ENCODE data around the gene SPECC1.
"Not testable (repeated sequence)": the region's sequence is repeated elsewhere in the genome, so short reads cannot be mapped to it uniquely, and the experiment has no call there.

SPECC1 gene

GRCh38 chr17:20105539-20106280 lies 96.6 kb downstream of the SPECC1 start:
- Histone ChIP-seq H3K36me3 (peaks cover 11% of the 10 kb centered on the region), H3K4me3 (ENCODE audit: low read depth in 1 of 2, low read length in 1 of 2) (no peak overlapping the region), H3K27me3 (no peaks in the 10 kb centered on the region), H3K27ac (no peak overlapping the region), H3K4me1 (ENCODE audit: control insufficient read depth in 1 of 2, insufficient read depth in 1 of 2, low read depth in 1 of 2, low read length in 1 of 2) (no peaks in the 10 kb centered on the region), H3K9me3 (no peaks in the 10 kb centered on the region)
- TF ChIP-seq CTCF (IDR thresholded peaks at IDR 0.05): no peak

- not testable (repeated sequence) for H3K9me3 ChIP-seq
- peaks cover 15% of the 10 kb centered on the region for H3K36me3 ChIP-seq
These were observed 97.3 kb downstream of the SPECC1 start for GRCh38 chr17:20106446-20106845.

GRCh38 chr17:20109076-20109475 lies 99.9 kb downstream of the SPECC1 start:
- TF ChIP-seq CTCF (IDR thresholded peaks at IDR 0.05): no peak
- Histone ChIP-seq H3K4me3 (ENCODE audit: low read depth in 1 of 2, low read length in 1 of 2) (no peak overlapping the region), H3K9me3 (no peaks in the 10 kb centered on the region), H3K4me1 (ENCODE audit: control insufficient read depth in 1 of 2, insufficient read depth in 1 of 2, low read depth in 1 of 2, low read length in 1 of 2) (no peaks in the 10 kb centered on the region), H3K27me3 (no peaks in the 10 kb centered on the region), H3K27ac (no peak overlapping the region), H3K36me3 (peaks cover 20% of the 10 kb centered on the region)

More at GRCh38 chr17:20106446-20106845, 97.3 kb downstream of the SPECC1 start:
- H3K27me3 ChIP-seq; H3K4me1 ChIP-seq (ENCODE audit: control insufficient read depth in 1 of 2, insufficient read depth in 1 of 2, low read depth in 1 of 2, low read length in 1 of 2); H3K27ac ChIP-seq; H3K4me3 ChIP-seq (ENCODE audit: low read depth in 1 of 2, low read length in 1 of 2): not testable (repeated sequence)

- no peaks in the 10 kb centered on the region for H3K27me3 ChIP-seq
- no peak for TF ChIP-seq CTCF (IDR thresholded peaks at IDR 0.05)
These were observed 102.4 kb downstream of the SPECC1 start for GRCh38 chr17:20111538-20111937.

GRCh38 chr17:20114466-20114865 lies 105.3 kb downstream of the SPECC1 start:
- Histone ChIP-seq H3K4me1 (ENCODE audit: control insufficient read depth in 1 of 2, insufficient read depth in 1 of 2, low read depth in 1 of 2, low read length in 1 of 2) (no peaks in the 10 kb centered on the region), H3K4me3 (ENCODE audit: low read depth in 1 of 2, low read length in 1 of 2) (no peak overlapping the region), H3K36me3 (peaks cover 20% of the 10 kb centered on the region), H3K27me3 (no peaks in the 10 kb centered on the region), H3K9me3 (no peaks in the 10 kb centered on the region), H3K27ac (no peak overlapping the region)
- no peak for TF ChIP-seq CTCF (IDR thresholded peaks at IDR 0.05)

More at GRCh38 chr17:20111538-20111937, 102.4 kb downstream of the SPECC1 start:
- no peaks in the 10 kb centered on the region for H3K4me1 ChIP-seq (ENCODE audit: control insufficient read depth in 1 of 2, insufficient read depth in 1 of 2, low read depth in 1 of 2, low read length in 1 of 2)
- no peak overlapping the region for H3K4me3 ChIP-seq (ENCODE audit: low read depth in 1 of 2, low read length in 1 of 2)
- H3K36me3 ChIP-seq: peaks cover 20% of the 10 kb centered on the region
- H3K9me3 ChIP-seq: no peaks in the 10 kb centered on the region
- H3K27ac ChIP-seq: no peak overlapping the region

GRCh38 chr17:20116683-20117309 lies 107.6 kb downstream of the SPECC1 start:
- Histone ChIP-seq H3K27ac (no peak overlapping the region), H3K36me3 (peaks cover 10% of the 10 kb centered on the region), H3K4me3 (ENCODE audit: low read depth in 1 of 2, low read length in 1 of 2) (no peak overlapping the region), H3K4me1 (ENCODE audit: control insufficient read depth in 1 of 2, insufficient read depth in 1 of 2, low read depth in 1 of 2, low read length in 1 of 2) (no peaks in the 10 kb centered on the region), H3K27me3 (no peaks in the 10 kb centered on the region), H3K9me3 (no peaks in the 10 kb centered on the region)
- TF ChIP-seq CTCF (IDR thresholded peaks at IDR 0.05): peak; percentile 41
